ENCODE measurements around the gene PNMA6E.
"Not testable (repeated sequence)": the region's sequence is repeated elsewhere in the genome, so short reads cannot be mapped to it uniquely, and the experiment has no call there.

Gene PNMA6E

GRCh38 chrX:153406011-153406410 lies 4.9 kb upstream of the PNMA6E start:
- H3K4me3 ChIP-seq (ENCODE audit: insufficient read depth, low read length, poor library complexity, severe bottlenecking): no peak overlapping the region
- H3K9me3 ChIP-seq (ENCODE audit: insufficient read depth, low read length): no peaks in the 10 kb centered on the region
- no peaks in the 10 kb centered on the region for H3F3A ChIP-seq (ENCODE audit: insufficient read depth)
- no peaks in the 10 kb centered on the region for H4K20me1 ChIP-seq (ENCODE audit: low read depth, low read length)
- H3K36me3 ChIP-seq (ENCODE audit: low read length): no peaks in the 10 kb centered on the region
- H3K27me3 ChIP-seq (ENCODE audit: low read length): no peaks in the 10 kb centered on the region
- no peak overlapping the region for H3K9ac ChIP-seq (ENCODE audit: low read length)
- no peak overlapping the region for H2AFZ ChIP-seq (ENCODE audit: low read depth, low read length, severe bottlenecking)
- TF ChIP-seq, protein P1, sequence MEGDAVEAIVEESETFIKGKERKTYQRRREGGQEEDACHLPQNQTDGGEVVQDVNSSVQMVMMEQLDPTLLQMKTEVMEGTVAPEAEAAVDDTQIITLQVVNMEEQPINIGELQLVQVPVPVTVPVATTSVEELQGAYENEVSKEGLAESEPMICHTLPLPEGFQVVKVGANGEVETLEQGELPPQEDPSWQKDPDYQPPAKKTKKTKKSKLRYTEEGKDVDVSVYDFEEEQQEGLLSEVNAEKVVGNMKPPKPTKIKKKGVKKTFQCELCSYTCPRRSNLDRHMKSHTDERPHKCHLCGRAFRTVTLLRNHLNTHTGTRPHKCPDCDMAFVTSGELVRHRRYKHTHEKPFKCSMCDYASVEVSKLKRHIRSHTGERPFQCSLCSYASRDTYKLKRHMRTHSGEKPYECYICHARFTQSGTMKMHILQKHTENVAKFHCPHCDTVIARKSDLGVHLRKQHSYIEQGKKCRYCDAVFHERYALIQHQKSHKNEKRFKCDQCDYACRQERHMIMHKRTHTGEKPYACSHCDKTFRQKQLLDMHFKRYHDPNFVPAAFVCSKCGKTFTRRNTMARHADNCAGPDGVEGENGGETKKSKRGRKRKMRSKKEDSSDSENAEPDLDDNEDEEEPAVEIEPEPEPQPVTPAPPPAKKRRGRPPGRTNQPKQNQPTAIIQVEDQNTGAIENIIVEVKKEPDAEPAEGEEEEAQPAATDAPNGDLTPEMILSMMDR (IDR thresholded peaks at IDR 0.05; ENCODE audit: insufficient read depth, low read length, poor library complexity, severe bottlenecking): no peak
- no peak for TF ChIP-seq EZH2phosphoT487 (conservative IDR thresholded peaks at IDR 0.05; ENCODE audit: low read length)
- H3K9me2 ChIP-seq (replicated peaks; ENCODE audit: insufficient read depth, low read length): no peaks in the 10 kb centered on the region
- no peak overlapping the region for H3K27ac ChIP-seq (ENCODE audit: low read depth, low read length)
- no peak overlapping the region for H3K4me2 ChIP-seq (ENCODE audit: low read depth, low read length, poor library complexity, severe bottlenecking)
- no peaks in the 10 kb centered on the region for H3K79me2 ChIP-seq (ENCODE audit: insufficient read depth, low read length)

DNA sequence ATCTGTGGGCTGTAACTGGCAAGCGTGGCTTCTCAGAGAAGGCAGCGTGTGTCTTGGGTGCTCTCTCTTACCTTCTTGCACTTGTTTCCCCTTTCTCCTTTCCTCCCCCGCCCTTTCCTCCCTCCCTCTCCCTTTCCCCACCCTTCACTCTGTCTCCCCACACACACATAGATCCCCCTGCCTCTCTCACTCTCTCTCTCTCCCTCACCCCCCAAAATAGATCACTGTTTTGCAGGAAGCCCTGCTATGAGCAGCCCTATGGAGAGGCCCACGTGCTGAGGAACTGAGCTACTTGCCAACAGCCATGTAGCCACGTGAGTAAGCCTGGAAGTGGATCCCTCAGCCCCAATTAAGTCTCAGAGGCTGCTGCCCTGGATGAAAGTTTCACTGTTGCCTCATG lies 4.3 kb upstream of the PNMA6E start:
- Histone ChIP-seq H2AFZ (ENCODE audit: low read depth, low read length, severe bottlenecking) (no peak overlapping the region), H4K20me1 (ENCODE audit: low read depth, low read length) (no peaks in the 10 kb centered on the region), H3K36me3 (ENCODE audit: low read length) (no peaks in the 10 kb centered on the region), H3F3A (ENCODE audit: insufficient read depth) (no peaks in the 10 kb centered on the region), H3K27ac (ENCODE audit: low read depth, low read length) (no peak overlapping the region), H3K9me2 (replicated peaks; ENCODE audit: insufficient read depth, low read length) (no peaks in the 10 kb centered on the region), H3K9ac (ENCODE audit: low read length) (no peak overlapping the region), H3K9me3 (ENCODE audit: insufficient read depth, low read length) (no peaks in the 10 kb centered on the region), H3K4me3 (ENCODE audit: insufficient read depth, low read length, poor library complexity, severe bottlenecking) (no peak overlapping the region), H3K27me3 (ENCODE audit: low read length) (no peaks in the 10 kb centered on the region), H3K79me2 (ENCODE audit: insufficient read depth, low read length) (no peaks in the 10 kb centered on the region), H3K4me2 (ENCODE audit: low read depth, low read length, poor library complexity, severe bottlenecking) (no peak overlapping the region)
- TF ChIP-seq, protein P1 (IDR thresholded peaks at IDR 0.05; ENCODE audit: insufficient read depth, low read length, poor library complexity, severe bottlenecking): no peak
- no peak for TF ChIP-seq EZH2phosphoT487 (conservative IDR thresholded peaks at IDR 0.05; ENCODE audit: low read length)

- H3K79me2 ChIP-seq (ENCODE audit: insufficient read depth, low read length); H3K27ac ChIP-seq (ENCODE audit: low read depth, low read length); H3K36me3 ChIP-seq (ENCODE audit: low read length); H3K9ac ChIP-seq (ENCODE audit: low read length); H3K4me3 ChIP-seq (ENCODE audit: insufficient read depth, low read length, poor library complexity, severe bottlenecking); H3K27me3 ChIP-seq (ENCODE audit: low read length); H3K9me3 ChIP-seq (ENCODE audit: insufficient read depth, low read length); H3K4me2 ChIP-seq (ENCODE audit: low read depth, low read length, poor library complexity, severe bottlenecking); H2AFZ ChIP-seq (ENCODE audit: low read depth, low read length, severe bottlenecking); H3F3A ChIP-seq (ENCODE audit: insufficient read depth); H3K9me2 ChIP-seq (replicated peaks; ENCODE audit: insufficient read depth, low read length); H4K20me1 ChIP-seq (ENCODE audit: low read depth, low read length): not testable (repeated sequence)
Observed at GRCh38 chrX:153404333-153404732, 3.2 kb upstream of the PNMA6E start.

DNA sequence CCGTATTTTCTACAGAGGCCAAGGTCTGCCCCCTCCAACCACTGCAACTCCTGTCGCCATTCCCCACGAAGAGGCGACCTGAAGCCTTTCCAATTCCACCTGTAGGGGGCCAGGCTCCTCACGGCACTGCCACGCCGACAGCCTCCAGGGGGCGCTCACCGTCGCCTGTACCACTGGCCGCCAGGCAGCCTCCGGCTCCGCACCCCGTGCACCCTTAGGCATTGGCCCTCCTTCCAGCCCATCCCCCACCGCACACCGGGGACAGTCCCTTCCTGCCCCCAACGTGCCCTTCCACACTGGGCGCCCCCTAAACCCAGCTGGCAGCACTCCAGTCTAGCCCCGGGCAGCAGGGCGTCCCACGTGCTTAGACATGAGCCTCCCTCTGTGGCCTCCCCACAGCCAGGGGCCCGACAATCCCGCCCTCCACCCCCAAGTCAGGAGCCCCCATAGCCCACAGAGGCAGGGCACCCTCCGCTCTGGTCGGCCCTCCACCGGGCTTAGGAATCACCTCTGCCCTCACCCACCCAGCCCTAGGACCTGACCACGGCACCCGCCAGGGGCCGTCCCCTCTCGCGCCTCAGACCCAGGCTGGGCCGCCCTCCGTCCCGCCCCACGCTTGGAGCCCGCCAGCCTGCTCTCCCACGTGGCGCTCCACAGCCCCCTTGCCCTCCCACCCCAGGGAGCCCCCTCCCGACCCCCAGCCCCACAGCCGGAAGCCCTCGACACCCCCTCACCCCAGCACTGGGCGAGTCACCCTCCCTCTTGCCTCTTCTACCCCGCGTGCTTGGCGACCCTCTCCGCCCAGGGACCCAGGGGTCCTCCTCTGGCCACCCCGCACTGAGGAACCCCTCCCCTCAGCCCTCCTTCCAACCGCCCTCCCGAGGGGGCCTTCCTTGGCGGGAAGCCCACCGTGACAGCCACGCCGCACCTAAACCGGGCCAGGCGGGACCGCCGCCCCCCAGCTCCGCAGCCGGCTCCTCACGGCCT lies 711 bp downstream of the PNMA6E start:
- H3K9me2 ChIP-seq (replicated peaks; ENCODE audit: insufficient read depth, low read length): no peaks in the 10 kb centered on the region
- no peaks in the 10 kb centered on the region for H3K27me3 ChIP-seq (ENCODE audit: low read length)
- no peak overlapping the region for H3K4me2 ChIP-seq (ENCODE audit: low read depth, low read length, poor library complexity, severe bottlenecking)
- H2AFZ ChIP-seq (ENCODE audit: low read depth, low read length, severe bottlenecking): no peak overlapping the region
- no peaks in the 10 kb centered on the region for H3K36me3 ChIP-seq (ENCODE audit: low read length)
- TF ChIP-seq EZH2phosphoT487 (conservative IDR thresholded peaks at IDR 0.05; ENCODE audit: low read length): no peak
- TF ChIP-seq, protein P1 (IDR thresholded peaks at IDR 0.05; ENCODE audit: insufficient read depth, low read length, poor library complexity, severe bottlenecking): peak; percentile 93
- no peaks in the 10 kb centered on the region for H3F3A ChIP-seq (ENCODE audit: insufficient read depth)
- H3K4me3 ChIP-seq (ENCODE audit: insufficient read depth, low read length, poor library complexity, severe bottlenecking): no peak overlapping the region
- H3K27ac ChIP-seq (ENCODE audit: low read depth, low read length): no peak overlapping the region
- no peaks in the 10 kb centered on the region for H3K9me3 ChIP-seq (ENCODE audit: insufficient read depth, low read length)
- no peak overlapping the region for H3K9ac ChIP-seq (ENCODE audit: low read length)
- H3K79me2 ChIP-seq (ENCODE audit: insufficient read depth, low read length): no peaks in the 10 kb centered on the region
- H4K20me1 ChIP-seq (ENCODE audit: low read depth, low read length): no peaks in the 10 kb centered on the region

Measured in SU-DHL-6 (cell line).